Keratinocyte (primary cell): Measurements from ENCODE around the gene MTHFD2L.

ENCODE experiments used
- EZH2 ChIP-seq: IDR thresholded peaks from one replicate; pipeline ENCODE4 v1.6.1; 2012; ENCODE audit warnings: inconsistent platforms, mild to moderate bottlenecking, low read length, moderate library complexity
- TF ChIP-seq, protein P1 (sequence below), 3 experiments: IDR thresholded peaks in 1 of 3; conservative IDR thresholded peaks in 1 of 3; optimal IDR thresholded peaks in 1 of 3; 2 replicates in 2 of 3; 3 replicates in 1 of 3; pipeline versions ENCODE3 to v1.5.1; 2011; ENCODE audit warnings: low read length in 3 of 3, mild to moderate bottlenecking in 3 of 3, moderate library complexity in 2 of 3, control low read depth in 1 of 3, inconsistent platforms in 1 of 3; ENCODE audit not compliant: insufficient read depth in 2 of 3; ENCODE audit errors: extremely low read depth in 1 of 3

DNA sequence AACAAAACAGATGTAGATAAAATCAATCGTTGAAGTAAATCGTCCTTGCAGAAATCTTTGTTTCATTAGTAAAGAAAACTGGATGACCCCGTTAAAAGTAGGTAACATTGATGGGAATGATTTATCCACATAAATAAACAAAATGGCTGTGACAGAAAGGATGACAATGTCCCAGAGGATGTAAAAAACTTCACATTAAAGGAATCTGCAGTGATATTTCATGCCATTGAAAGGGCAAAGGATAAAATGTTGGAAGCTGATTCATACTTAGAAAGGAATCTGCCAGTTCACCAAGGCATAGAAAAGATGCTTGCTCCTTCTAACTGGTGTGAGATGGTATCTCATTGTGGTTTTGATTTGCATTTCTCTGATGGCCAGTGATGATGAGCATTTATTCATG lies 126.1 kb downstream of the MTHFD2L start:
- TF ChIP-seq, protein P1, sequence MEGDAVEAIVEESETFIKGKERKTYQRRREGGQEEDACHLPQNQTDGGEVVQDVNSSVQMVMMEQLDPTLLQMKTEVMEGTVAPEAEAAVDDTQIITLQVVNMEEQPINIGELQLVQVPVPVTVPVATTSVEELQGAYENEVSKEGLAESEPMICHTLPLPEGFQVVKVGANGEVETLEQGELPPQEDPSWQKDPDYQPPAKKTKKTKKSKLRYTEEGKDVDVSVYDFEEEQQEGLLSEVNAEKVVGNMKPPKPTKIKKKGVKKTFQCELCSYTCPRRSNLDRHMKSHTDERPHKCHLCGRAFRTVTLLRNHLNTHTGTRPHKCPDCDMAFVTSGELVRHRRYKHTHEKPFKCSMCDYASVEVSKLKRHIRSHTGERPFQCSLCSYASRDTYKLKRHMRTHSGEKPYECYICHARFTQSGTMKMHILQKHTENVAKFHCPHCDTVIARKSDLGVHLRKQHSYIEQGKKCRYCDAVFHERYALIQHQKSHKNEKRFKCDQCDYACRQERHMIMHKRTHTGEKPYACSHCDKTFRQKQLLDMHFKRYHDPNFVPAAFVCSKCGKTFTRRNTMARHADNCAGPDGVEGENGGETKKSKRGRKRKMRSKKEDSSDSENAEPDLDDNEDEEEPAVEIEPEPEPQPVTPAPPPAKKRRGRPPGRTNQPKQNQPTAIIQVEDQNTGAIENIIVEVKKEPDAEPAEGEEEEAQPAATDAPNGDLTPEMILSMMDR (optimal IDR thresholded peaks at IDR 0.05 in 1 of 3, IDR thresholded peaks at IDR 0.05 in 1 of 3, conservative IDR thresholded peaks at IDR 0.05 in 1 of 3; ENCODE audit: extremely low read depth in 1 of 3, insufficient read depth in 2 of 3, low read length in 3 of 3), result no peak
- TF ChIP-seq EZH2, result no peak
